ENCODE results near the gene RTN4RL1. TPM values are rescaled to one million over a fixed set of nuclear protein-coding genes. Genes with fewer than 3 reads are reported as not detected.

The RTN4RL1 gene
- total RNA-seq, 2 donors from 2014 or later: 0.32 to 0.37 TPM

GRCh38 chr17:2042390-2042847, 17.3 kb upstream of the RTN4RL1 start:
- no peak for DNase-seq

GRCh38 chr17:2041561-2042389, 16.6 kb upstream of the RTN4RL1 start, which contains the start of gene OVCA2:
OVCA2 (plus strand) TSS chr17:2042022; CDS start chr17:2042048, 26 bp downstream.
- intact Hi-C loops (cut with DNase I): no loop called here
- TF ChIP-seq CTCF (IDR thresholded peaks at IDR 0.05): peak; percentile 35
- peak within 1 kb of the TSS; percentile 58 for H3K27ac ChIP-seq

More at GRCh38 chr17:2042390-2042847, 17.3 kb upstream of the RTN4RL1 start:
- Histone ChIP-seq H3K27me3 (no peaks in the 10 kb centered on the region), H3K36me3 (no peaks in the 10 kb centered on the region), H3K4me3 (peak overlapping the region; percentile 67), H3K4me1 (peaks cover 9% of the 10 kb centered on the region), H3K9me3 (no peaks in the 10 kb centered on the region), H3K9ac (ENCODE audit: low read depth in 2 of 2, low read length in 2 of 2) (peak overlapping the region; percentile 96 to 97), H3K27ac (peak overlapping the region; percentile 58)
- TF ChIP-seq CTCF (IDR thresholded peaks at IDR 0.05): no peak
- intact Hi-C loops (cut with DNase I): no loop called here

GRCh38 chr17:2040942-2041560, 15.9 kb upstream of the RTN4RL1 start:
- Histone ChIP-seq H3K36me3 (no peaks in the 10 kb centered on the region), H3K27ac (peak overlapping the region; percentile 58), H3K9ac (ENCODE audit: low read depth in 2 of 2, low read length in 2 of 2) (peak overlapping the region; percentile 96 to 97), H3K27me3 (no peaks in the 10 kb centered on the region), H3K9me3 (no peaks in the 10 kb centered on the region), H3K4me1 (peaks cover 9% of the 10 kb centered on the region), H3K4me3 (peak overlapping the region; percentile 67)
- intact Hi-C loops (cut with DNase I): no loop called here
- no peak for DNase-seq
- no peak for TF ChIP-seq CTCF (IDR thresholded peaks at IDR 0.05)

More at GRCh38 chr17:2041561-2042389, 16.6 kb upstream of the RTN4RL1 start, which contains the start of gene OVCA2:
- DNase-seq: peak; percentile 97
- Histone ChIP-seq H3K4me1 (peaks cover 9% of the 10 kb centered on the region), H3K36me3 (no peaks in the 10 kb centered on the region), H3K9ac (ENCODE audit: low read depth in 2 of 2, low read length in 2 of 2) (peak within 1 kb of the TSS; percentile 96 to 97), H3K27me3 (no peaks in the 10 kb centered on the region), H3K4me3 (peak within 1 kb of the TSS; percentile 67), H3K9me3 (no peaks in the 10 kb centered on the region)

GRCh38 chr17:2040219-2040827, 15.2 kb upstream of the RTN4RL1 start:
- no peaks in the 10 kb centered on the region for H3K9me3 ChIP-seq
- peaks cover 9% of the 10 kb centered on the region for H3K4me1 ChIP-seq
- DNase-seq: no peak
- H3K36me3 ChIP-seq: no peaks in the 10 kb centered on the region
- intact Hi-C loops (cut with DNase I): no loop called here
- no peak for TF ChIP-seq CTCF (IDR thresholded peaks at IDR 0.05)
- H3K27ac ChIP-seq: no peak overlapping the region
- no peaks in the 10 kb centered on the region for H3K27me3 ChIP-seq
- no peak overlapping the region for H3K4me3 ChIP-seq
- H3K9ac ChIP-seq (ENCODE audit: low read depth in 2 of 2, low read length in 2 of 2): no peak overlapping the region

- TF ChIP-seq CTCF (IDR thresholded peaks at IDR 0.05): no peak
- intact Hi-C loops (cut with DNase I): no loop called here
- no peak for DNase-seq
- Histone ChIP-seq H3K9ac (ENCODE audit: low read depth in 2 of 2, low read length in 2 of 2) (no peak overlapping the region), H3K4me1 (peaks cover 4% of the 10 kb centered on the region), H3K4me3 (no peak overlapping the region), H3K27ac (no peak overlapping the region), H3K9me3 (no peaks in the 10 kb centered on the region), H3K27me3 (no peaks in the 10 kb centered on the region), H3K36me3 (no peaks in the 10 kb centered on the region)
These were observed 12.0 kb upstream of the RTN4RL1 start for GRCh38 chr17:2037155-2037554.

All from colonic mucosa (tissue), 4 donors.